ENCODE measurements around the gene GABBR2.

The GABBR2 gene

DNA sequence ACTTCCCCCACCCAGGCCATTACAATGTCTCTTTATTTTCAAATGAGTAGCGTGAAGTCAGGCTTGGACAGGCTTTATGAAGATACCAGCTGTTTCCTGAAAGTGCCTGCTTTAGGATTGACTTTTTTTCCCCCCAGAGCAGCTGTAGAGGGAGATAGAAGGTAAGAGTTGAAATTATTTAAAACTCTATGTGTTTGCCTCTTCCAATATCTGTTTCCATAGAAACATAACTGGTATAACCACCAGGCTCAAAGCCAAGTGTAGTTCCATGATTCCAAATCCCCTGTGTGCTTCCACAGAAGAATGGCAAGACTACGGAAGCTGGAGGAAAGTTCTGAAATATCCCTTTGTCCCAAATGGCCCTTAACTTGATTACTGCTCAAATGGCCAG lies 365.9 kb downstream of the GABBR2 start:
- H3K4me1 ChIP-seq (ENCODE audit: control insufficient read depth, low read length) = no peaks in the 10 kb centered on the region
- no peaks in the 10 kb centered on the region for H3K9me2 ChIP-seq (replicated peaks; ENCODE audit: control insufficient read depth, low read length)
- no peak overlapping the region for H3K27ac ChIP-seq (ENCODE audit: low read depth, low read length)
- no peaks in the 10 kb centered on the region for H3K79me2 ChIP-seq (ENCODE audit: control insufficient read depth, low read length)
- TF ChIP-seq EZH2phosphoT487 (IDR thresholded peaks at IDR 0.05; ENCODE audit: borderline replicate concordance, low read length) = no peak
- TF ChIP-seq, protein P1, sequence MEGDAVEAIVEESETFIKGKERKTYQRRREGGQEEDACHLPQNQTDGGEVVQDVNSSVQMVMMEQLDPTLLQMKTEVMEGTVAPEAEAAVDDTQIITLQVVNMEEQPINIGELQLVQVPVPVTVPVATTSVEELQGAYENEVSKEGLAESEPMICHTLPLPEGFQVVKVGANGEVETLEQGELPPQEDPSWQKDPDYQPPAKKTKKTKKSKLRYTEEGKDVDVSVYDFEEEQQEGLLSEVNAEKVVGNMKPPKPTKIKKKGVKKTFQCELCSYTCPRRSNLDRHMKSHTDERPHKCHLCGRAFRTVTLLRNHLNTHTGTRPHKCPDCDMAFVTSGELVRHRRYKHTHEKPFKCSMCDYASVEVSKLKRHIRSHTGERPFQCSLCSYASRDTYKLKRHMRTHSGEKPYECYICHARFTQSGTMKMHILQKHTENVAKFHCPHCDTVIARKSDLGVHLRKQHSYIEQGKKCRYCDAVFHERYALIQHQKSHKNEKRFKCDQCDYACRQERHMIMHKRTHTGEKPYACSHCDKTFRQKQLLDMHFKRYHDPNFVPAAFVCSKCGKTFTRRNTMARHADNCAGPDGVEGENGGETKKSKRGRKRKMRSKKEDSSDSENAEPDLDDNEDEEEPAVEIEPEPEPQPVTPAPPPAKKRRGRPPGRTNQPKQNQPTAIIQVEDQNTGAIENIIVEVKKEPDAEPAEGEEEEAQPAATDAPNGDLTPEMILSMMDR (IDR thresholded peaks at IDR 0.05; ENCODE audit: low read depth, low read length, poor library complexity, severe bottlenecking) = no peak
- no peaks in the 10 kb centered on the region for H4K20me1 ChIP-seq (ENCODE audit: control insufficient read depth, insufficient read depth, low read depth, low read length)
- no peak overlapping the region for H3K4me2 ChIP-seq (ENCODE audit: low read length)
- H3F3A ChIP-seq (ENCODE audit: control insufficient read depth, insufficient read depth) = no peaks in the 10 kb centered on the region
- H3K9me3 ChIP-seq (ENCODE audit: control insufficient read depth, insufficient read depth, low read length) = no peaks in the 10 kb centered on the region
- H3K27me3 ChIP-seq (ENCODE audit: control insufficient read depth, low read length) = peaks cover 7% of the 10 kb centered on the region
- no peaks in the 10 kb centered on the region for H3K36me3 ChIP-seq (ENCODE audit: control insufficient read depth, low read length)
- no peak overlapping the region for H3K4me3 ChIP-seq (ENCODE audit: low read length)

DNA sequence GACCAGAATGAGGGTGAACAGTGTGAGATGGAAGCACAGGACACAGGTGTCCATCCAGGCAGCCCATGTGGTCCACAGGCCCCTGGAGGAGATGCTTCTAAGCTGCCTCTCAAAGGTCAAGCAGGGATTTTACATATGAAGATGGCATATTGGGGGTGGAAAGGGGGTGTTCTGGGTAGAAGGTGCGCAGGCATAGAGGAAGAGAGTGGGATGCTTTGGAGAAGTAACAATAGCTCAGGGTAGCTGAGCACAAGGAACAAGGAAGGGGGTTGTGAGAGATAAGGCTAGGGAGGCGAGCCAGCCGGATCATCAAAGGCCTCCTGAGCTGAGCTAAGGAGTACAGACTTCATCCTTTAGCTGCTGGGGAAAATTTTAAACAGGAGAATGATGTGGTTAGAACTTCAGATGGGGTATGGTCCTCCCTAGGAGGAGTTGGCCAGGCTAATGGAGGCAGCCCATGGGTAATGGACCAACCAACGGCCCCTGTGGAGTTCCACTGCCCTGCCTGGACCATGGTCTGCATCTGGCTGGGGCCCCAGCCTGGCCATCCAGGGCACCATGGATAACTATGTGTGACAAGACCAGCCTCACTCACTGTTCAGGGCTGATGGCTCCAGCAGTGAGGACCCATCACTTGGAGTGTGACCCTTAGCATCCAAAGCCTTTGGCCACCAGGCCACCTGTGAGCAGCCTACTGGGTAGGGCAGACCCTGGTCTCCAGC lies 366.5 kb downstream of the GABBR2 start:
- Histone ChIP-seq H3K79me2 (ENCODE audit: control insufficient read depth, low read length) (no peaks in the 10 kb centered on the region), H3K4me1 (ENCODE audit: control insufficient read depth, low read length) (no peaks in the 10 kb centered on the region), H3F3A (ENCODE audit: control insufficient read depth, insufficient read depth) (no peaks in the 10 kb centered on the region), H3K27ac (ENCODE audit: low read depth, low read length) (no peak overlapping the region), H3K4me2 (ENCODE audit: low read length) (no peak overlapping the region), H3K27me3 (ENCODE audit: control insufficient read depth, low read length) (peaks cover 7% of the 10 kb centered on the region), H3K9me3 (ENCODE audit: control insufficient read depth, insufficient read depth, low read length) (no peaks in the 10 kb centered on the region), H4K20me1 (ENCODE audit: control insufficient read depth, insufficient read depth, low read depth, low read length) (no peaks in the 10 kb centered on the region), H3K36me3 (ENCODE audit: control insufficient read depth, low read length) (no peaks in the 10 kb centered on the region), H3K9me2 (replicated peaks; ENCODE audit: control insufficient read depth, low read length) (no peaks in the 10 kb centered on the region), H3K4me3 (ENCODE audit: low read length) (no peak overlapping the region)
- TF ChIP-seq EZH2phosphoT487 (IDR thresholded peaks at IDR 0.05; ENCODE audit: borderline replicate concordance, low read length) = no peak
- TF ChIP-seq, protein P1 (IDR thresholded peaks at IDR 0.05; ENCODE audit: low read depth, low read length, poor library complexity, severe bottlenecking) = no peak

DNA sequence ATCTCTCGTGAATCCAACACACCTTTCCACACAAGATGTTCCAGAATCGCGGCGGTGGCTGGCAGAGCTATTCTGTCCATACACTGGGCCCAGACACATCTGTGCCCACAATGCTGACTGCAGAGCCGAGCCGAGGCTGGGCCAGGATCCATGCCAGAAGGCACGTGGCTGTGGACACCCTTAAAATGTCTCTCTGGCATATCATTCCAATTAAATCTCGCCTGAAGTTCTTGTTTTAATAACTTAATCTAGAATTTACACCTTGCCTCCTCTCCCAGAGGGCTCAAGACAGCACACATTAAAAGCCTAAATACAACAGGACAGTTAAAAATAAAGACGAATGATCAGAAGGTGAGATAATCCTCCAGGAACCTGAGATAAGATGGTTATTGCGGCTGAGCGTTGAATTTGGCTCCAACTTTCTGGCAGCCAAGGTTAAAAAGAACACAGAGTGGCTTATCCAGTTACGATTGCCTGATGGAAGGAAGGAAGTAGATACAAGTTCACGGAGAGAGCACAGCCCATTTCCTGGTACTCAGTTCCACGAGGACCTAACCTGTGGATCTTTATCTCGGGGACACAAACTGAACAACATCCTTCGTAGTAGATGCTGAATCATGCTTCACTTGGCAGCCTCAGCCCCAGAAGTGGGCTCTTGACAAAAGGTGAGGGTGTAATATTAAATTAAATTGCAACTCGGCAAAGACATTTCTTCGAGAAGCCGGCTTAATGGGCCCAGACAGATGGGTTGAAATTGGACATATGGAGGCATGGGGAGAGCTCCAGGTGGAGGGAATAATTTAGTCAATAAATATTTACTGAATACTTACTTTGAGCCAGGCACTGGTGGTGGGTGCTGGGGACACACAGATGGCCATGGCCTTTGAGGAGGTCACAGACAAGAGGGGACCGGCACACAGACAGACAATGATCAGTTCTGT lies 367.3 kb downstream of the GABBR2 start:
- Histone ChIP-seq H3K27ac (ENCODE audit: low read depth, low read length) (no peak overlapping the region), H3K4me1 (ENCODE audit: control insufficient read depth, low read length) (no peaks in the 10 kb centered on the region), H3K79me2 (ENCODE audit: control insufficient read depth, low read length) (no peaks in the 10 kb centered on the region), H4K20me1 (ENCODE audit: control insufficient read depth, insufficient read depth, low read depth, low read length) (no peaks in the 10 kb centered on the region), H3K4me2 (ENCODE audit: low read length) (no peak overlapping the region), H3F3A (ENCODE audit: control insufficient read depth, insufficient read depth) (no peaks in the 10 kb centered on the region), H3K36me3 (ENCODE audit: control insufficient read depth, low read length) (no peaks in the 10 kb centered on the region), H3K4me3 (ENCODE audit: low read length) (no peak overlapping the region), H3K9me3 (ENCODE audit: control insufficient read depth, insufficient read depth, low read length) (no peaks in the 10 kb centered on the region), H3K9me2 (replicated peaks; ENCODE audit: control insufficient read depth, low read length) (no peaks in the 10 kb centered on the region), H3K27me3 (ENCODE audit: control insufficient read depth, low read length) (peaks cover 4% of the 10 kb centered on the region; the same call in 1 of the 2 replicates)
- no peak for TF ChIP-seq EZH2phosphoT487 (IDR thresholded peaks at IDR 0.05; ENCODE audit: borderline replicate concordance, low read length)
- TF ChIP-seq, protein P1 (IDR thresholded peaks at IDR 0.05; ENCODE audit: low read depth, low read length, poor library complexity, severe bottlenecking) = no peak
